ENCODE measurements around the gene ACVRL1.

DNA sequence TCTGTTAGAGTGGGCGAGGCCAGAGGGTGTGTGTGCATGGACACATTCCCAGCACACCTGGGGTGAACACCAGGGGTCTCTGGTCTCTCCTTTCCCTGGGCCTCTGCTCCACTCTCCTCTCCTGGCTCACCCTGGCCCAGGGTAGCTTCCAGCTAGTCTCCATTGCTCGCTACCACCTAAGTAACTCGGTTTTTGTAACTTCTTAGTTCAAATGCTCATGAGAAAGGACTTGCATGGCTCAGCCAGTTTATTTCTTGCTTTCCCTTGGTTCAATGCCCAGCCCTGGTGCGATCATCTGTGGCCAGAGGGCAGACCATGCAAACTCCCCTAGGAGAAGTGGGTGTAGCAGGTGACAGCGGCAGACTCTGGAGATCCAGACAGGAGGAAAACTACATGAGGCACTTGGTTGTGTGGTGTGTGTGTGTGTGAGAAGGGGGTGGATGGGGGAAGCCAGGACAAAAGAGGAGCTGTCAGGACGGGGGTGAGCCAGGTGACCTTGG is 35.2 kb downstream of the ACVRL1 start:
- TF ChIP-seq, protein P1, sequence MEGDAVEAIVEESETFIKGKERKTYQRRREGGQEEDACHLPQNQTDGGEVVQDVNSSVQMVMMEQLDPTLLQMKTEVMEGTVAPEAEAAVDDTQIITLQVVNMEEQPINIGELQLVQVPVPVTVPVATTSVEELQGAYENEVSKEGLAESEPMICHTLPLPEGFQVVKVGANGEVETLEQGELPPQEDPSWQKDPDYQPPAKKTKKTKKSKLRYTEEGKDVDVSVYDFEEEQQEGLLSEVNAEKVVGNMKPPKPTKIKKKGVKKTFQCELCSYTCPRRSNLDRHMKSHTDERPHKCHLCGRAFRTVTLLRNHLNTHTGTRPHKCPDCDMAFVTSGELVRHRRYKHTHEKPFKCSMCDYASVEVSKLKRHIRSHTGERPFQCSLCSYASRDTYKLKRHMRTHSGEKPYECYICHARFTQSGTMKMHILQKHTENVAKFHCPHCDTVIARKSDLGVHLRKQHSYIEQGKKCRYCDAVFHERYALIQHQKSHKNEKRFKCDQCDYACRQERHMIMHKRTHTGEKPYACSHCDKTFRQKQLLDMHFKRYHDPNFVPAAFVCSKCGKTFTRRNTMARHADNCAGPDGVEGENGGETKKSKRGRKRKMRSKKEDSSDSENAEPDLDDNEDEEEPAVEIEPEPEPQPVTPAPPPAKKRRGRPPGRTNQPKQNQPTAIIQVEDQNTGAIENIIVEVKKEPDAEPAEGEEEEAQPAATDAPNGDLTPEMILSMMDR (IDR thresholded peaks at IDR 0.05), result no peak
- TF ChIP-seq SIN3A (IDR thresholded peaks at IDR 0.05; ENCODE audit: borderline replicate concordance, insufficient read depth, low read depth, low read length), result no peak
- TF ChIP-seq, protein P2, sequence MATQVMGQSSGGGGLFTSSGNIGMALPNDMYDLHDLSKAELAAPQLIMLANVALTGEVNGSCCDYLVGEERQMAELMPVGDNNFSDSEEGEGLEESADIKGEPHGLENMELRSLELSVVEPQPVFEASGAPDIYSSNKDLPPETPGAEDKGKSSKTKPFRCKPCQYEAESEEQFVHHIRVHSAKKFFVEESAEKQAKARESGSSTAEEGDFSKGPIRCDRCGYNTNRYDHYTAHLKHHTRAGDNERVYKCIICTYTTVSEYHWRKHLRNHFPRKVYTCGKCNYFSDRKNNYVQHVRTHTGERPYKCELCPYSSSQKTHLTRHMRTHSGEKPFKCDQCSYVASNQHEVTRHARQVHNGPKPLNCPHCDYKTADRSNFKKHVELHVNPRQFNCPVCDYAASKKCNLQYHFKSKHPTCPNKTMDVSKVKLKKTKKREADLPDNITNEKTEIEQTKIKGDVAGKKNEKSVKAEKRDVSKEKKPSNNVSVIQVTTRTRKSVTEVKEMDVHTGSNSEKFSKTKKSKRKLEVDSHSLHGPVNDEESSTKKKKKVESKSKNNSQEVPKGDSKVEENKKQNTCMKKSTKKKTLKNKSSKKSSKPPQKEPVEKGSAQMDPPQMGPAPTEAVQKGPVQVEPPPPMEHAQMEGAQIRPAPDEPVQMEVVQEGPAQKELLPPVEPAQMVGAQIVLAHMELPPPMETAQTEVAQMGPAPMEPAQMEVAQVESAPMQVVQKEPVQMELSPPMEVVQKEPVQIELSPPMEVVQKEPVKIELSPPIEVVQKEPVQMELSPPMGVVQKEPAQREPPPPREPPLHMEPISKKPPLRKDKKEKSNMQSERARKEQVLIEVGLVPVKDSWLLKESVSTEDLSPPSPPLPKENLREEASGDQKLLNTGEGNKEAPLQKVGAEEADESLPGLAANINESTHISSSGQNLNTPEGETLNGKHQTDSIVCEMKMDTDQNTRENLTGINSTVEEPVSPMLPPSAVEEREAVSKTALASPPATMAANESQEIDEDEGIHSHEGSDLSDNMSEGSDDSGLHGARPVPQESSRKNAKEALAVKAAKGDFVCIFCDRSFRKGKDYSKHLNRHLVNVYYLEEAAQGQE (IDR thresholded peaks at IDR 0.05; ENCODE audit: insufficient read depth in 1 of 2, low read depth in 2 of 2, low read length in 1 of 2), result no peak

All from Panc1 (cell line).